ENCODE results near the gene FGF14.

Gene FGF14

DNA sequence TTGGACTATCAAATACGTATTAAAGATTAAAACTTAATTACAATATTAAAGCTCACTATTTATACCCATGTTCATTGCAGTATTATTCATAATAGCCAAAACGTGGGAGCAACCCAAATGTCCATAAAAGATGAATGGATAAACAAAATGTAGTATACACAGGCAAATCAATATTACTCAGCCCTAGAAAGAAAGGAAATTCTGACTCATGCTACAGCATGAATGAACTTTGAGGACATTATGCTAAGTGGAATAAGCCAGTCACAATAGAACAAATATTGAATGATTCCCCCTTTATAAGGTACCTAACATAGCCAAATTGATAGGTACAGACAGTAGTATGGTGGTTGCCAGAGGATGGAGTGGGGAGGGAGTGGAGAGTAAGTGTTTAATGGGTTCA lies 457.3 kb downstream of the FGF14 start:
- no peak overlapping the region for H3K27ac ChIP-seq
- TF ChIP-seq ZFX (IDR thresholded peaks at IDR 0.05): no peak
- TF ChIP-seq, protein P1, sequence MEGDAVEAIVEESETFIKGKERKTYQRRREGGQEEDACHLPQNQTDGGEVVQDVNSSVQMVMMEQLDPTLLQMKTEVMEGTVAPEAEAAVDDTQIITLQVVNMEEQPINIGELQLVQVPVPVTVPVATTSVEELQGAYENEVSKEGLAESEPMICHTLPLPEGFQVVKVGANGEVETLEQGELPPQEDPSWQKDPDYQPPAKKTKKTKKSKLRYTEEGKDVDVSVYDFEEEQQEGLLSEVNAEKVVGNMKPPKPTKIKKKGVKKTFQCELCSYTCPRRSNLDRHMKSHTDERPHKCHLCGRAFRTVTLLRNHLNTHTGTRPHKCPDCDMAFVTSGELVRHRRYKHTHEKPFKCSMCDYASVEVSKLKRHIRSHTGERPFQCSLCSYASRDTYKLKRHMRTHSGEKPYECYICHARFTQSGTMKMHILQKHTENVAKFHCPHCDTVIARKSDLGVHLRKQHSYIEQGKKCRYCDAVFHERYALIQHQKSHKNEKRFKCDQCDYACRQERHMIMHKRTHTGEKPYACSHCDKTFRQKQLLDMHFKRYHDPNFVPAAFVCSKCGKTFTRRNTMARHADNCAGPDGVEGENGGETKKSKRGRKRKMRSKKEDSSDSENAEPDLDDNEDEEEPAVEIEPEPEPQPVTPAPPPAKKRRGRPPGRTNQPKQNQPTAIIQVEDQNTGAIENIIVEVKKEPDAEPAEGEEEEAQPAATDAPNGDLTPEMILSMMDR (conservative IDR thresholded peaks at IDR 0.05): no peak

DNA sequence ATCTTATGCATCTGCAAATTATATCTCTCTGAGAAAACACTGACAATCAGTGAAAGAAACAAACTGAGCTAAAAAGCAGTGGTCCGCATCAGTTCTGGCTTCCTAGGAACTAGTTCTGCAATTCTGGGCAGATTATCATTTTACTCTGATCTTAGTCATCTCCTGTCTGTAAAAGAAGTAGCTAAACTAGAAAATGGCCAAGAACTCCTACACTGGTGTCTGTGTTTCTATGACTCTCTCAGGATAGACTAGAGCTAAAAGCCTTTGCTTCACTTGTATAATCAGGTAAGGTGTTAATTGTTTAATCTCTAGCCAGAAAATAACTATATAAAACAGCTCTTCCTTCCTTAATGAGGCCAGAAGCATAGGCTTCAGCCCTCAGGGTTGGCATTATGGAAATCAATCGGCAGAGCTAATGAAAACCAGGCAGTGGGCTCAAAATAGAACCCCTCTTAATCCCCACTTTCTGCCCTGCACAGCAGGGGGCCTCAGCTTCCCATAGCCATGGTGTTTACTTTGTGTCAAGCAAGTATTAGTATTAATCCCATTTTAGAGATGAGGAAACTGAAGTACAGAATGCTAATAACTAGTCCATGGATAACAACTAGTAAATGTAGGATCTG lies 459.2 kb downstream of the FGF14 start:
- no peak overlapping the region for H3K27ac ChIP-seq
- TF ChIP-seq ZFX (IDR thresholded peaks at IDR 0.05): no peak
- TF ChIP-seq, protein P1 (conservative IDR thresholded peaks at IDR 0.05): no peak

DNA sequence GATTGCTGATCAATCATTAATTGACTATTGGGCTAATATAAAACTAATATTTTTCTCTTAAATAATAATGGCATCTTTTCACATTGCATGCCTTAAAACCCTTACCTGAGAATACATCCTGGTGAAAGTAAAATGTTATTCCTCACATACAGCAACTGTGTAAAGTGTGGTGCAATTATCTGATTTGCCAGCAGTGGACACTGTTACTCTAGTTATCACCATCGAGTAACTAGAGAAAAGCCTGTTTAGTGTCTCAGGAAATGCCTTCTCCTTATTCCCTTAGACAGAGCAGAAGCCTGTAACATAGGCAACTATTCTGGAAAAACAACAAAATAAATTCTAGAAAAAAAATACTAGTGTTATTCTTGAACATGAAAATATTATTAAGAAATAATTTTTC lies 459.8 kb downstream of the FGF14 start:
- no peak overlapping the region for H3K27ac ChIP-seq
- no peak for TF ChIP-seq ZFX (IDR thresholded peaks at IDR 0.05)
- TF ChIP-seq, protein P1 (conservative IDR thresholded peaks at IDR 0.05): peak; percentile 75

DNA sequence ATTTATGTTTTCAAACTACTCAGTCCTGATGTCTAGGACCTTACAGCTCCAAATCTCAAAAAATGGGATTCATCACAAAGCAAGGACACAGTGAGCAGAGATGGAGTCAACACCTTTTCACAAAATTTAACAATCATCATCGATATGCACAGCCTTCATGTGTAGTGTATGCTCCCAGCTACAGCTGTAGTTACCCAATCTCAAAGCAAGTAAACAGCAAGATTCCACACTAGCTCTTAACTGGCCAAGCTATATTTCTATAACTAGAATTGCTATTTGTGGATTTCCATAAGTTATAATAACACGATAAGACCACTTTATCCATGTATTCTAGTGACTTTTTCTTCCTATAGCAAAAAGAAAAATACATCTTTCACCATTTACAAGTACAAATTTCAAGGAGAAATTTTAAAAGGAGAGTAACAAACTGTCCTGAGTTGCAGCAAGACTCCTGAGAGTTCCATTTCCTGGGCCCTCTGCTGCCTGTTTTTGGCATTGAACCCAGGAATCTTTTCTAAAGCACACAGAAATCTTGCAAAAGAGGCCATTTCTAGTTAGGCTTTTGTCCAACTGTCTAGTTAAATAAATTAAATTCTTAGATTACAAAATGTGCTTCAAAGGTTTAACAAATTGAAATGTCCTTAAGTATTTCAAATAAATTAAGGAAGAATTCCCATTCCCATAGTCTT lies 460.6 kb downstream of the FGF14 start:
- TF ChIP-seq, protein P1 (conservative IDR thresholded peaks at IDR 0.05): no peak
- no peak for TF ChIP-seq ZFX (IDR thresholded peaks at IDR 0.05)
- no peak overlapping the region for H3K27ac ChIP-seq

DNA sequence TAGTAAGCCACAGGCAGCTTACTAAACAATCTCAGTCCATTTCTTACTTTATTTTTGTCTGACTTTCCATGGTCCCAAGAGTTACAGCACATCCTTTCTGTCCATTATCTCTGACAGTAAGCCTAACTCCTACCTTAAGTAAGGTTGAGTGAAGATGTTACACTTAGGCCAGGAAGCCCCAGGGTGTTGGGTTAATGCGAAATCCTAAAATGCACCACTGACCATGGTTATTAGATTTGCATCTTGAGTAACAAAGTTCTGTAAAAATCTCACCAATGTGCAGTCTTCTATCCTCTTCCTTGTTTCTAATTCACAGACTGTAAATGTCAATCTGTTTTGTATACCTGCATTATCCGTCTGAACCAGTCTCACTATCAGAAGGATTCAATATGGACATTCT lies 462.5 kb downstream of the FGF14 start:
- TF ChIP-seq ZFX (IDR thresholded peaks at IDR 0.05): no peak
- TF ChIP-seq, protein P1 (conservative IDR thresholded peaks at IDR 0.05): no peak
- no peak overlapping the region for H3K27ac ChIP-seq

DNA sequence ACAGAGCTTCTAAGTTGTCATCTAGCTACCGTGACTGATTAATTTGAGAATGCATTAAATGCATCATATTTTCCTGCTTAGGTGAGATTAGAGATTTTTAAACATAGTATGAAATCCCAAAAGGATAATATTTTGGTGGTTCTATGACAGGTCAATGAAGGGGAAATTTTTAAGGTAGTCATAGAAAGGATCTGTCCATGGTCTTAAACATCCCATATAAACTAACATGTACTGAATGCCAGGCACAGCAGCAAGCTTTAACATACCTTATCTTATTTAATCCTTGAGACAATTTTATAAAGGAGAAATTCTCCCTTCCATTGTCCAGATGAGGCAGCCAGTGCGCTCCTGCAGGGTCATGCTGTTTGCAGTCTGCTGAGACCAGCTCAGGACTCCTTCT lies 466.0 kb downstream of the FGF14 start:
- no peak overlapping the region for H3K27ac ChIP-seq
- TF ChIP-seq, protein P1 (conservative IDR thresholded peaks at IDR 0.05): no peak
- no peak for TF ChIP-seq ZFX (IDR thresholded peaks at IDR 0.05)

DNA sequence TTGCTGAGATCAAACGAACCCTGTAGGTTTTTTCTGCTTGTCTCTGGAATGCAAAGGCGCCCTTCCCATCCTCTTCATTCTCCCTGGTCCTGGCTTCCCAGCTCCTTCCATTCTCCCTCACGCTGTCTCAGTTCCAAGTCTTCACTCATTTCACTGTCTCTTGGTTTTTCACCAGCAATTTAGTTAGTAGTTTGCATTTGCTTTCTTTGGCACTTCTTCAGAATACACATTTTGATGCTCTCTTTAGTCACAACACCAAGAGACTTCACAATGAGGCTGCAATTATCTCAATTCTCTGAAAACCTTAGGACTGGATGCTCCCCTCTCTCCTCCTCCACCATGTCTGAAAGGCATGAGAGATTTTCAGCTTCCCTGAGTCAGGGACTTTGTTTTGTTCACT lies 470.7 kb downstream of the FGF14 start:
- TF ChIP-seq, protein P1 (conservative IDR thresholded peaks at IDR 0.05): no peak
- TF ChIP-seq ZFX (IDR thresholded peaks at IDR 0.05): no peak
- H3K27ac ChIP-seq: no peak overlapping the region

All from C4-2B (cell line).